HepG2 (cell line): ENCODE results near the gene SLC10A2. TPM values are rescaled to one million over a fixed set of nuclear protein-coding genes. Genes with fewer than 3 reads are reported as not detected.

Source experiments
- BRD4 ChIP-seq: sonication (generic); formaldehyde crosslinking; IDR thresholded peaks from 2 replicates; pipeline ENCODE4 v1.4.0; 2020; ENCODE audit warnings: missing genetic modification reagents
- HCFC1 ChIP-seq: fragments of 150-350 bp; IDR thresholded peaks from 2 replicates; pipeline ENCODE4 v1.6.1; 2014; ENCODE audit warnings: low read depth, low read length
- REPIN1 ChIP-seq: sonication (generic); formaldehyde crosslinking; IDR thresholded peaks from 2 replicates; pipeline ENCODE4 v1.8.0; 2022; ENCODE audit warnings: missing genetic modification reagents, low read depth, mild to moderate bottlenecking, borderline replicate concordance
- SMARCC2 ChIP-seq: fragments of 450-650 bp; IDR thresholded peaks from 2 replicates; pipeline ENCODE4 v1.6.1; 2017; ENCODE audit warnings: antibody characterized with exemption, mild to moderate bottlenecking
- THAP11 ChIP-seq: IDR thresholded peaks from 2 replicates; pipeline ENCODE4 v1.6.1; 2016; ENCODE audit warnings: missing biosample characterization, missing genetic modification reagents
- ZNF20 ChIP-seq: sonication (generic); formaldehyde crosslinking; IDR thresholded peaks from 2 replicates; pipeline ENCODE4 v1.4.0; 2020; ENCODE audit warnings: mild to moderate bottlenecking, moderate library complexity, missing genetic modification reagents
- ZNF367 ChIP-seq: sonication (generic); formaldehyde crosslinking; IDR thresholded peaks from 2 replicates; pipeline ENCODE4 v1.4.0; 2020; ENCODE audit warnings: missing genetic modification reagents, borderline replicate concordance
- ZNF614 ChIP-seq: IDR thresholded peaks from 2 replicates; pipeline ENCODE4 v1.6.1; 2018; ENCODE audit warnings: missing biosample characterization, missing genetic modification reagents, inconsistent platforms, borderline replicate concordance
- ZNF720 ChIP-seq: sonication (generic); formaldehyde crosslinking; IDR thresholded peaks from 2 replicates; pipeline ENCODE4 v1.4.0; 2020; ENCODE audit warnings: missing genetic modification reagents
- ZNF768 ChIP-seq: sonication (generic); formaldehyde crosslinking; IDR thresholded peaks from 2 replicates; pipeline ENCODE4 v1.4.0; 2020; ENCODE audit warnings: missing genetic modification reagents
- ZNF839 ChIP-seq: sonication (generic); formaldehyde crosslinking; IDR thresholded peaks from 2 replicates; pipeline ENCODE4 v1.4.0; 2020; ENCODE audit warnings: missing genetic modification reagents, mild to moderate bottlenecking, borderline replicate concordance
- polyA plus RNA-seq, 8 experiments: library from polyadenylated mRNA; depleted of rRNA in 3 of 8; stranded (reverse) in 7 of 8; unstranded in 1 of 8; fragments of >200 nt; fragmentation: Illumina TruSeq in 4 of 8; extraction: Trizol in 4 of 8; gene quantifications; 2 replicates each; pipeline versions ENCODE4 v1.2.1 to v1.2.3, GENCODE V29; 2011 to 2016; ENCODE audit warnings: low read depth in 4 of 8, missing spikeins in 1 of 8, mixed read lengths in 1 of 8; ENCODE audit not compliant: insufficient read depth in 1 of 8
- total RNA-seq, 5 experiments: library from RNA; depleted of rRNA; stranded (reverse); fragments of >200 nt; fragmentation: Illumina TruSeq; extraction: Trizol; gene quantifications; 2 replicates each; pipeline ENCODE4 v1.2.3, GENCODE V29; 2016; ENCODE audit warnings: low read depth in 1 of 5
- TF ChIP-seq, protein P1 (sequence below): sonication (generic); formaldehyde crosslinking; IDR thresholded peaks from 2 replicates; pipeline ENCODE4 v1.5.0; 2020; ENCODE audit warnings: mild to moderate bottlenecking, missing genetic modification reagents
- TF ChIP-seq, protein P2 (sequence below): sonication (generic); formaldehyde crosslinking; IDR thresholded peaks from 2 replicates; pipeline ENCODE4 v1.4.0; 2020; ENCODE audit warnings: missing genetic modification reagents
- TF ChIP-seq, protein P3 (sequence below): sonication (generic); formaldehyde crosslinking; IDR thresholded peaks from 2 replicates; pipeline ENCODE4 v1.4.0; 2020; ENCODE audit warnings: missing genetic modification reagents
- TF ChIP-seq, protein P4 (sequence below): sonication (generic); formaldehyde crosslinking; IDR thresholded peaks from 2 replicates; pipeline ENCODE4 v1.5.1; 2020; ENCODE audit warnings: mild to moderate bottlenecking, missing genetic modification reagents

Gene SLC10A2
- total and polyA plus RNA-seq, 2 of the 13 experiments (the other 11 are each of a cell fraction or from before 2014, with no cell fraction given) = not detected

DNA sequence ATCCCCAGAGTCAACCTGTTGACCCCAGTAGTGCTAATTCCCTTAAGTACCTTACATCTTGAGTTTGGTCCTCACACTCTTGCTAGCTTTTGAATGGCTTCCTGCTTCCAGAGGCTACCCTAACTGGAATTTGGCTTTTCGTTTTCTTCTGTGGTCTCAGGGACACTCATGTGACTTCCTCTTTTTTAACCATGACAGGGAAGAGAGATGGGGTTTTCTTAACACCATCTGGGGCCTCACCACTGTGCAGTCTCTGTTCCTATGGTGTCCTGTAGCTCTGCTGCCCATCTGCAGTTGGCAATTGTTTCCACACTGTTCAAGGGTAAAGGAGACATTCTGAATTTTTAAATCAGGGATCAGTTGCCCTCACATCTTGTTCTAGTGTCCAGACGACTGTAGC is 66.7 kb downstream of the SLC10A2 start (continued):
- TF ChIP-seq, protein P1, sequence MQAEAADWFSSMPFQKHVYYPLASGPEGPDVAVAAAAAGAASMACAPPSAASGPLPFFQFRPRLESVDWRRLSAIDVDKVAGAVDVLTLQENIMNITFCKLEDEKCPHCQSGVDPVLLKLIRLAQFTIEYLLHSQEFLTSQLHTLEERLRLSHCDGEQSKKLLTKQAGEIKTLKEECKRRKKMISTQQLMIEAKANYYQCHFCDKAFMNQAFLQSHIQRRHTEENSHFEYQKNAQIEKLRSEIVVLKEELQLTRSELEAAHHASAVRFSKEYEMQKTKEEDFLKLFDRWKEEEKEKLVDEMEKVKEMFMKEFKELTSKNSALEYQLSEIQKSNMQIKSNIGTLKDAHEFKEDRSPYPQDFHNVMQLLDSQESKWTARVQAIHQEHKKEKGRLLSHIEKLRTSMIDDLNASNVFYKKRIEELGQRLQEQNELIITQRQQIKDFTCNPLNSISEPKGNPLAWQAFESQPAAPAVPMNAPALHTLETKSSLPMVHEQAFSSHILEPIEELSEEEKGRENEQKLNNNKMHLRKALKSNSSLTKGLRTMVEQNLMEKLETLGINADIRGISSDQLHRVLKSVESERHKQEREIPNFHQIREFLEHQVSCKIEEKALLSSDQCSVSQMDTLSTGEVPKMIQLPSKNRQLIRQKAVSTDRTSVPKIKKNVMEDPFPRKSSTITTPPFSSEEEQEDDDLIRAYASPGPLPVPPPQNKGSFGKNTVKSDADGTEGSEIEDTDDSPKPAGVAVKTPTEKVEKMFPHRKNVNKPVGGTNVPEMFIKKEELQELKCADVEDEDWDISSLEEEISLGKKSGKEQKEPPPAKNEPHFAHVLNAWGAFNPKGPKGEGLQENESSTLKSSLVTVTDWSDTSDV = no peak
- no peak for TF ChIP-seq BRD4 (CRISPR knock-in tag)
- TF ChIP-seq ZNF839 (CRISPR knock-in tag) = no peak
- TF ChIP-seq, protein P2, sequence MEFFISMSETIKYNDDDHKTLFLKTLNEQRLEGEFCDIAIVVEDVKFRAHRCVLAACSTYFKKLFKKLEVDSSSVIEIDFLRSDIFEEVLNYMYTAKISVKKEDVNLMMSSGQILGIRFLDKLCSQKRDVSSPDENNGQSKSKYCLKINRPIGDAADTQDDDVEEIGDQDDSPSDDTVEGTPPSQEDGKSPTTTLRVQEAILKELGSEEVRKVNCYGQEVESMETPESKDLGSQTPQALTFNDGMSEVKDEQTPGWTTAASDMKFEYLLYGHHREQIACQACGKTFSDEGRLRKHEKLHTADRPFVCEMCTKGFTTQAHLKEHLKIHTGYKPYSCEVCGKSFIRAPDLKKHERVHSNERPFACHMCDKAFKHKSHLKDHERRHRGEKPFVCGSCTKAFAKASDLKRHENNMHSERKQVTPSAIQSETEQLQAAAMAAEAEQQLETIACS = no peak
- TF ChIP-seq, protein P3, sequence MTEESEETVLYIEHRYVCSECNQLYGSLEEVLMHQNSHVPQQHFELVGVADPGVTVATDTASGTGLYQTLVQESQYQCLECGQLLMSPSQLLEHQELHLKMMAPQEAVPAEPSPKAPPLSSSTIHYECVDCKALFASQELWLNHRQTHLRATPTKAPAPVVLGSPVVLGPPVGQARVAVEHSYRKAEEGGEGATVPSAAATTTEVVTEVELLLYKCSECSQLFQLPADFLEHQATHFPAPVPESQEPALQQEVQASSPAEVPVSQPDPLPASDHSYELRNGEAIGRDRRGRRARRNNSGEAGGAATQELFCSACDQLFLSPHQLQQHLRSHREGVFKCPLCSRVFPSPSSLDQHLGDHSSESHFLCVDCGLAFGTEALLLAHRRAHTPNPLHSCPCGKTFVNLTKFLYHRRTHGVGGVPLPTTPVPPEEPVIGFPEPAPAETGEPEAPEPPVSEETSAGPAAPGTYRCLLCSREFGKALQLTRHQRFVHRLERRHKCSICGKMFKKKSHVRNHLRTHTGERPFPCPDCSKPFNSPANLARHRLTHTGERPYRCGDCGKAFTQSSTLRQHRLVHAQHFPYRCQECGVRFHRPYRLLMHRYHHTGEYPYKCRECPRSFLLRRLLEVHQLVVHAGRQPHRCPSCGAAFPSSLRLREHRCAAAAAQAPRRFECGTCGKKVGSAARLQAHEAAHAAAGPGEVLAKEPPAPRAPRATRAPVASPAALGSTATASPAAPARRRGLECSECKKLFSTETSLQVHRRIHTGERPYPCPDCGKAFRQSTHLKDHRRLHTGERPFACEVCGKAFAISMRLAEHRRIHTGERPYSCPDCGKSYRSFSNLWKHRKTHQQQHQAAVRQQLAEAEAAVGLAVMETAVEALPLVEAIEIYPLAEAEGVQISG (CRISPR knock-in tag) = no peak
- no peak for TF ChIP-seq HCFC1
- TF ChIP-seq SMARCC2 = no peak
- TF ChIP-seq ZNF20 (CRISPR knock-in tag) = no peak
- TF ChIP-seq REPIN1 (CRISPR knock-in tag) = no peak
- no peak for TF ChIP-seq ZNF768 (CRISPR knock-in tag)
- TF ChIP-seq ZNF720 = no peak
- no peak for TF ChIP-seq ZNF614 (CRISPR knock-in tag)
- no peak for TF ChIP-seq THAP11
- TF ChIP-seq ZNF367 (CRISPR knock-in tag) = no peak
- TF ChIP-seq, protein P4, sequence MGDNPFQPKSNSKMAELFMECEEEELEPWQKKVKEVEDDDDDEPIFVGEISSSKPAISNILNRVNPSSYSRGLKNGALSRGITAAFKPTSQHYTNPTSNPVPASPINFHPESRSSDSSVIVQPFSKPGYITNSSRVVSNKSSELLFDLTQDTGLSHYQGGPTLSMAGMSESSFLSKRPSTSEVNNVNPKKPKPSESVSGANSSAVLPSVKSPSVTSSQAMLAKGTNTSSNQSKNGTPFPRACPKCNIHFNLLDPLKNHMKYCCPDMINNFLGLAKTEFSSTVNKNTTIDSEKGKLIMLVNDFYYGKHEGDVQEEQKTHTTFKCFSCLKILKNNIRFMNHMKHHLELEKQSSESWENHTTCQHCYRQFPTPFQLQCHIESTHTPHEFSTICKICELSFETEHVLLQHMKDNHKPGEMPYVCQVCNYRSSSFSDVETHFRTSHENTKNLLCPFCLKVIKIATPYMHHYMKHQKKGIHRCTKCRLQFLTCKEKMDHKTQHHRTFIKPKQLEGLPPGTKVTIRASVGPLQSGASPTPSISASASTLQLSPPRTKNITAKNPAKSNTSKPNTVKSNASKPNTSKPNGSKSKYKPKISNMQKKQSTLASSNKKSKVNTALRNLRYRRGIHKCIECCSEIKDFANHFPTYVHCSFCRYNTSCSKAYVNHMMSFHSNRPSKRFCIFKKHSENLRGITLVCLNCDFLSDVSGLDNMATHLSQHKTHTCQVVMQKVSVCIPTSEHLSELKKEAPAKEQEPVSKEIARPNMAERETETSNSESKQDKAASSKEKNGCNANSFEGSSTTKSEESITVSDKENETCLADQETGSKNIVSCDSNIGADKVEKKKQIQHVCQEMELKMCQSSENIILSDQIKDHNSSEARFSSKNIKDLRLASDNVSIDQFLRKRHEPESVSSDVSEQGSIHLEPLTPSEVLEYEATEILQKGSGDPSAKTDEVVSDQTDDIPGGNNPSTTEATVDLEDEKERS = no peak
